Keratinocyte (primary cell): ENCODE results near the gene RBM19. TPM values are rescaled to one million over a fixed set of nuclear protein-coding genes. Genes with fewer than 3 reads are reported as not detected.

Experiments
- DNase-seq: peaks from one replicate; pipeline ENCODE4 v3.0.0-alpha.2; 2011; ENCODE audit warnings: low read depth, missing footprints, low spot score
- FAIRE-seq: peaks from 2 replicates; lab custom pipeline; 2011; peaks lifted over from hg19 to GRCh38; lab: Jason Lieb, UNC
- H2AFZ ChIP-seq: 2 replicates; pipeline ENCODE4 v1.6.0; 2012; ENCODE audit warnings: low read length, control low read depth, inconsistent platforms; ENCODE audit not compliant: control insufficient read depth
- H3K27ac ChIP-seq: 2 replicates; pipeline ENCODE4 v1.5.1; 2011; ENCODE audit warnings: low read length; ENCODE audit not compliant: control insufficient read depth, insufficient read depth
- H3K27me3 ChIP-seq: 3 replicates; pipeline ENCODE4 v1.6.0; 2011; ENCODE audit warnings: low read length; ENCODE audit not compliant: control insufficient read depth, insufficient read depth; ENCODE audit errors: extremely low read depth
- H3K36me3 ChIP-seq, 2 experiments: 2 replicates in 1 of 2; 3 replicates in 1 of 2; pipeline ENCODE4 v1.5.1; 2011; ENCODE audit warnings: low read length in 2 of 2, mild to moderate bottlenecking in 1 of 2; ENCODE audit not compliant: control insufficient read depth in 2 of 2, insufficient read depth in 2 of 2; ENCODE audit errors: extremely low read depth in 1 of 2
- H3K4me1 ChIP-seq: 3 replicates; pipeline ENCODE4 v1.5.1; 2011; ENCODE audit warnings: low read length; ENCODE audit not compliant: control insufficient read depth, insufficient read depth; ENCODE audit errors: extremely low read depth
- H3K4me2 ChIP-seq: 3 replicates; pipeline ENCODE4 v1.6.0; 2011; ENCODE audit warnings: low read depth, low read length; ENCODE audit not compliant: control insufficient read depth, insufficient read depth; ENCODE audit errors: extremely low read depth
- H3K4me3 ChIP-seq, 3 experiments: fragments of 200-600 bp in 1 of 3; sonication (generic) in 1 of 3; 2 replicates in 2 of 3; 3 replicates in 1 of 3; pipeline ENCODE4 v1.5.1; 2011 to 2016; ENCODE audit warnings: low read length in 3 of 3, mild to moderate bottlenecking in 3 of 3, control low read depth in 2 of 3, inconsistent platforms in 1 of 3, low read depth in 1 of 3, mixed read lengths in 1 of 3, mixed run types in 1 of 3, moderate library complexity in 1 of 3; ENCODE audit not compliant: control insufficient read depth in 2 of 3, insufficient read depth in 2 of 3; ENCODE audit errors: extremely low read depth in 1 of 3
- H3K79me2 ChIP-seq: 2 replicates; pipeline ENCODE4 v1.6.0; 2012; ENCODE audit warnings: low read length; ENCODE audit not compliant: control insufficient read depth, insufficient read depth
- H3K9ac ChIP-seq: 3 replicates; pipeline ENCODE4 v1.6.0; 2011; ENCODE audit warnings: low read length; ENCODE audit not compliant: control insufficient read depth, insufficient read depth; ENCODE audit errors: extremely low read depth
- H3K9me1 ChIP-seq: 3 replicates; pipeline ENCODE4 v1.6.0; 2011; ENCODE audit warnings: low read length; ENCODE audit not compliant: control insufficient read depth, insufficient read depth; ENCODE audit errors: extremely low read depth
- H3K9me3 ChIP-seq: 2 replicates; pipeline ENCODE4 v1.5.1; 2012; ENCODE audit warnings: low read depth, low read length; ENCODE audit not compliant: control insufficient read depth
- H4K20me1 ChIP-seq: 3 replicates; pipeline ENCODE4 v1.6.0; 2011; ENCODE audit warnings: low read length; ENCODE audit not compliant: control insufficient read depth, insufficient read depth; ENCODE audit errors: extremely low read depth
- EZH2 ChIP-seq: IDR thresholded peaks from one replicate; pipeline ENCODE4 v1.6.1; 2012; ENCODE audit warnings: inconsistent platforms, mild to moderate bottlenecking, low read length, moderate library complexity
- dilution Hi-C: fragments of 300-500 bp; cut with MboI; formaldehyde crosslinking; loops from one replicate; pipeline ENCODE4 v1.7.0; 2020; ENCODE audit warnings: low sequenced_read_pairs; ENCODE audit not compliant: extremely low pct_ligation_motif_present
- polyA plus RNA-seq, 5 experiments: library from polyadenylated mRNA; depleted of rRNA in 3 of 5; stranded (reverse) in 3 of 5; stranded (forward) in 1 of 5; unstranded in 1 of 5; fragments of >200 nt; gene quantifications; 1 replicate in 1 of 5; 2 replicates in 3 of 5; 3 replicates in 1 of 5; pipeline versions ENCODE4 v1.2.1 to v1.2.3, GENCODE V29; 2011 to 2012; ENCODE audit warnings: missing spikeins in 2 of 5, low read depth in 1 of 5, low replicate concordance in 1 of 5
- TF ChIP-seq, protein P1 (sequence below), 3 experiments: IDR thresholded peaks in 1 of 3; conservative IDR thresholded peaks in 1 of 3; optimal IDR thresholded peaks in 1 of 3; 2 replicates in 2 of 3; 3 replicates in 1 of 3; pipeline versions ENCODE3 to v1.5.1; 2011; ENCODE audit warnings: low read length in 3 of 3, mild to moderate bottlenecking in 3 of 3, moderate library complexity in 2 of 3, control low read depth in 1 of 3, inconsistent platforms in 1 of 3; ENCODE audit not compliant: insufficient read depth in 2 of 3; ENCODE audit errors: extremely low read depth in 1 of 3

The RBM19 gene
- polyA plus RNA-seq, 1 donor (not counting 4 experiments of a cell fraction or from before 2014, with no cell fraction given) = 14.6 TPM

DNA sequence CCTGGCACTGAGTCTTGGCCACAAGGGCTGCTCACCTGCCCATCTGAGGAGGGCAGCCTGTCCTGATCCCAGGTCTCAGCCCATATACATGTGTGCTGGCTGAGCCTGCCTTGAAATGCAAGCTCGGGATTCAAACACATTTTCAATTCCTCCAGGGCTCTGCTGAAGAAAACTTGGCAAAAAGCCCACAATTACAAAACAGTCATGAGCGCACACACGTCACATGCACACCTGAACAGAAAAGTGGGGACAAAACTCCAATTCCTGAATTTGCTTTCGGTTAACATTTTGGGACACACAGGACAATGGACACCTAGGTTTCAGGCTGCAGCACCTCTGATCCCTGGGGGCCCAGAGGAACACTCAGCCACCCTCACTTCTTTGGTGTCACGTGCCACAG is 113.9 kb downstream of the RBM19 start:
- Histone ChIP-seq H3K9me3 (no peaks in the 10 kb centered on the region), H3K4me1 (no peaks in the 10 kb centered on the region), H4K20me1 (no peaks in the 10 kb centered on the region), H3K9ac (no peak overlapping the region), H3K27ac (no peak overlapping the region), H2AFZ (no peak overlapping the region), H3K27me3 (no peaks in the 10 kb centered on the region), H3K4me2 (no peak overlapping the region), H3K4me3 (no peak overlapping the region), H3K79me2 (no peaks in the 10 kb centered on the region), H3K36me3 (peaks cover 5 to 12% of the 10 kb centered on the region in 2 experiments), H3K9me1 (no peaks in the 10 kb centered on the region)
- dilution Hi-C loops = no loop called here
- FAIRE-seq (no peak), DNase-seq (no peak)
- TF ChIP-seq EZH2 = no peak
- TF ChIP-seq, protein P1, sequence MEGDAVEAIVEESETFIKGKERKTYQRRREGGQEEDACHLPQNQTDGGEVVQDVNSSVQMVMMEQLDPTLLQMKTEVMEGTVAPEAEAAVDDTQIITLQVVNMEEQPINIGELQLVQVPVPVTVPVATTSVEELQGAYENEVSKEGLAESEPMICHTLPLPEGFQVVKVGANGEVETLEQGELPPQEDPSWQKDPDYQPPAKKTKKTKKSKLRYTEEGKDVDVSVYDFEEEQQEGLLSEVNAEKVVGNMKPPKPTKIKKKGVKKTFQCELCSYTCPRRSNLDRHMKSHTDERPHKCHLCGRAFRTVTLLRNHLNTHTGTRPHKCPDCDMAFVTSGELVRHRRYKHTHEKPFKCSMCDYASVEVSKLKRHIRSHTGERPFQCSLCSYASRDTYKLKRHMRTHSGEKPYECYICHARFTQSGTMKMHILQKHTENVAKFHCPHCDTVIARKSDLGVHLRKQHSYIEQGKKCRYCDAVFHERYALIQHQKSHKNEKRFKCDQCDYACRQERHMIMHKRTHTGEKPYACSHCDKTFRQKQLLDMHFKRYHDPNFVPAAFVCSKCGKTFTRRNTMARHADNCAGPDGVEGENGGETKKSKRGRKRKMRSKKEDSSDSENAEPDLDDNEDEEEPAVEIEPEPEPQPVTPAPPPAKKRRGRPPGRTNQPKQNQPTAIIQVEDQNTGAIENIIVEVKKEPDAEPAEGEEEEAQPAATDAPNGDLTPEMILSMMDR (optimal IDR thresholded peaks at IDR 0.05 in 1 of 3, IDR thresholded peaks at IDR 0.05 in 1 of 3, conservative IDR thresholded peaks at IDR 0.05 in 1 of 3; ENCODE audit: extremely low read depth in 1 of 3, insufficient read depth in 2 of 3, low read length in 3 of 3) = no peak

- Histone ChIP-seq H3K9me1 (no peaks in the 10 kb centered on the region), H3K27me3 (no peaks in the 10 kb centered on the region)
- dilution Hi-C loops = no loop called here
These were observed 115.6 kb downstream of the RBM19 start for GRCh38 chr12:113850309-113851056.

More at GRCh38 chr12:113850309-113851056, 115.6 kb downstream of the RBM19 start:
- H3K79me2 ChIP-seq = no peaks in the 10 kb centered on the region
- H3K27ac ChIP-seq = no peak overlapping the region
- no peak overlapping the region for H3K4me2 ChIP-seq
- no peak for DNase-seq
- no peak overlapping the region for H3K9ac ChIP-seq
- H3K4me3 ChIP-seq = no peak overlapping the region
- H4K20me1 ChIP-seq = no peaks in the 10 kb centered on the region
- H3K4me1 ChIP-seq = no peaks in the 10 kb centered on the region
- H3K9me3 ChIP-seq = no peaks in the 10 kb centered on the region
- FAIRE-seq = no peak
- TF ChIP-seq, protein P1 (optimal IDR thresholded peaks at IDR 0.05 in 1 of 3, IDR thresholded peaks at IDR 0.05 in 1 of 3, conservative IDR thresholded peaks at IDR 0.05 in 1 of 3; ENCODE audit: extremely low read depth in 1 of 3, insufficient read depth in 2 of 3, low read length in 3 of 3) = no peak
- TF ChIP-seq EZH2 = no peak
- no peak overlapping the region for H2AFZ ChIP-seq
- peaks cover 6 to 9% of the 10 kb centered on the region in 2 experiments for H3K36me3 ChIP-seq
